ENCODE data around the gene AMBRA1. TPM values are rescaled to one million over a fixed set of nuclear protein-coding genes. Genes with fewer than 3 reads are reported as not detected.
"Not testable (repeated sequence)": the region's sequence is repeated elsewhere in the genome, so short reads cannot be mapped to it uniquely, and the experiment has no call there.

AMBRA1 gene
- total RNA-seq, 1 donor from 2014 or later: 33.7 TPM

DNA sequence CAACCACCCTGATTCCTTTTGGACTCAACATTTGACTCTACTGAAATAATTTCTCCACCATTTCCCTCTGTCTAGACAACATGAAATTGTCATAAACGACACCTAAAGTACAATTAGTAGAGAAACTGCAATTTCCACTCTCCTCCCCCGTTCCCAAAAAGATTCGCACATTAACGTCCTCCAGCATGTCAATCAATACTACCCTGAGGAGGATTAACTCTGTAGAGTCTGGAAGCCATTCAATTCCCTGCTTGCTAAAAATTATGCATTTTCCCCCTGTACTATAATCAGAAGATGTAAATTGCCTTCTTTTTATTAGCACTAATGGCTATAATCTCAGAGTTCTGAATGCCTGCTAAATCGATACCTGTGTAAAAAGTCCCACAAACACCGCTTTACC, 70.5 kb downstream of the AMBRA1 start:
- DNase-seq (ENCODE audit: low spot score) (no peak), ATAC-seq (no peak)
- intact Hi-C loops (cut with DNase I): no loop called here

GRCh38 chr11:46522682-46523281, 71.0 kb downstream of the AMBRA1 start:
- ATAC-seq: no peak
- DNase-seq (ENCODE audit: low spot score): no peak
- intact Hi-C loops (cut with DNase I): no loop called here

DNA sequence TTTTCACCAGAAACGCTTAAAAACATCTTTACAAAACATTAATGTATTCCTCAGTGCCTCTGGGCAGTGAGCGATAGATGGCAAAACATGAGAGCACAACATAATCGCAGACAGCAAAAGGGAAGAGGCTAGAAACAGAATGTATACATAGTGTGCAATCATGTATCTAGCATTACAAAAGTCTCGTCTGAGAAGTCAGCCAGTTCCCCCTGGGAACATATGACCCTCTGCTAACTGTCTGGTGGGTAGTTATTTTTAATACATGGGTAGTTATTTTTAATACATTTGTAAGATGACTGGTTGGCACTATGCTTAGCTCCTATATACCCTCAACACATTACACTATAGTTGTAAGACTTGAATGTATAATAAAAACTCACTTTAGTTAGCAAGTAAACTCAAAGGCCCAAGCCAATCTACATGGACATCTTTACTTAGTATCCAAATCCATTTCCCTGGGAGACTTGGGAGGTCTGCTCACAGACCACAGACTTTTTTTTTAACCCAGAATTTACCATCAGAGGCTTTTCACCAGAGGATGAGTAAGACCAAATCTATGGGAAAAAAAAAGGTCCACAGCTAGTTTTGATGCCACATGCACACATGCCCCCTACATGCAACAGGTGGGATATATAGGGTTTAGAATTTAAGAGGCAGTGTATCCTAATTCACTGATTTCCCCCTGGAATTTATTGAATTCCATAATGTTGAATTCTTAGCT, 71.7 kb downstream of the AMBRA1 start:
- no peak for ATAC-seq
- intact Hi-C loops (cut with DNase I): no loop called here
- no peak for DNase-seq (ENCODE audit: low spot score)

DNA sequence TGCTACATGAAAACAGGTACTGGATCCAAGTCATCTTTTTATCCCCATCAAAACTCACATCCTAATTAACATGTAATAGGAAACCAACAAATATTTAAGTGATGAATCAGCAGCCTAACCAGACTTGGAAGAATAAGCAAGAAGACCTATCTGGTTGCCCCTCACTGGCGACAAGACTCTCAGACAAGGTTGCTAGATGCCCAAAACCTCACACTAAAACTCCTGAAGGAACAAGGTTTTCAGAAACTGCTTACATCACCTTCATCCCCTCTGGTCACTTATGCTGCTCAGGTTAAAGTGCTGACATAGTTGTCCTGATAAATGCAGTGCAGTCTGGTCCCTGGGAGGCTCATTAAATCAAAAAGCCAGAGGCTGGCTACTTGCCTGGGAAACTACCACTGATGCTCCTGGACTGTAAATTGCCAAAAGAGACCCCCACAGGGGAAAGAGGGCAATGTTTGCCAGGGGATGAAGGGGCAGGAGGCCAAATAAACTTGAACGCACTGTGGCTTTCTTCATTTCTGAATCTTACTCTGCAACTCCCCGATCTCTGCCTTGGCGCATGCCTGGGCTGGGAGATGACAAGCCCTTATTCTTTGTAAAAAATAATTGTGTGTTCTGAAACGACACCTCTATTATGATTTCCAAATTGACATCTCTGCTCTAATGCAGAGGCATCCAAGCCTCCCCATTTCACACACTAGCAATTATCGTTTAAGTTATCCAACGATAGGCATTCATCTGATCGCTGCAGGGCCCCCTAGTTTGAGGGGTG, 72.7 kb downstream of the AMBRA1 start:
- DNase-seq (ENCODE audit: low spot score) (no peak), ATAC-seq (no peak)
- intact Hi-C loops (cut with DNase I): no loop called here

DNA sequence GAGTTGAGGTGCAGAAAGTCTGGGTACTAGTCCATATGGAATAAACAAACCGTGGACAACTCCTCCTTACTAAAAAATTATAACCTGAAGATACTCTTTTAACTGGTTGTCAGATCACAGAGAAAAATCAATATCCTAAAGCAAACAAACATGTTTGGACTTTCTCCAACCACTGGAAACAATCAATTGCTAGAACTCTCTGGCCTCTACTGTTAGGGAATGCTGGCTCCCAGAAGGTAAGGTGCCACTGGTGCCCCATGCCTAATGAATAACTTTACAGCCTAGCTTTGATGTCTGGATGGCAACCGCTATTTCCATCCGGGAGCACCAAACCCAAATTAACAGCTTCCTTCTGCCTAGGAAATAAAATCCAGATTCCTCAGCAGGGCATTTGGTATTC, 74.5 kb downstream of the AMBRA1 start:
- ATAC-seq (no peak), DNase-seq (ENCODE audit: low spot score) (no peak)
- intact Hi-C loops (cut with DNase I): no loop called here

DNA sequence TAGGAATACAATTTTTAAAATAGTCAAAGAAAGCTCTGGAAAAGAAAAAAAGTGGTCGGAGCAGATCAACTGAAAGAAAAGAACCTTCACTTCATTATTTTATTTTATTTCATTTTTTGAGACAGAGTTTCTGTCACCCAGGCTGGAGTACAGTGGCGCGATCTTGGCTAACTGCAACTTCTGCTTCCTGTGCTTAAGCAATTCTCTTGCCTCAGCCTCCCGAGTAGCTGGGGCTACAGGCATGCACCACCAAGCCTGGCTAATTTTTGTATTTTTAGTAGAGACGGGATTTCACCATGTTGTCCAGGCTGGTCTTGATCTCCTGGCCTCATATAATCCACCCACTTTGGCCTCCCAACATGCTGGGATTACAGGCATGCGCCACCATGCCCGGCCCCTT, 74.9 kb downstream of the AMBRA1 start:
- intact Hi-C loops (cut with DNase I); DNase-seq (ENCODE audit: low spot score); ATAC-seq: not testable (repeated sequence)

- no peak for ATAC-seq
- intact Hi-C loops (cut with DNase I): no loop called here
- no peak for DNase-seq (ENCODE audit: low spot score)
These were observed 79.5 kb downstream of the AMBRA1 start for GRCh38 chr11:46514370-46514769.

DNA sequence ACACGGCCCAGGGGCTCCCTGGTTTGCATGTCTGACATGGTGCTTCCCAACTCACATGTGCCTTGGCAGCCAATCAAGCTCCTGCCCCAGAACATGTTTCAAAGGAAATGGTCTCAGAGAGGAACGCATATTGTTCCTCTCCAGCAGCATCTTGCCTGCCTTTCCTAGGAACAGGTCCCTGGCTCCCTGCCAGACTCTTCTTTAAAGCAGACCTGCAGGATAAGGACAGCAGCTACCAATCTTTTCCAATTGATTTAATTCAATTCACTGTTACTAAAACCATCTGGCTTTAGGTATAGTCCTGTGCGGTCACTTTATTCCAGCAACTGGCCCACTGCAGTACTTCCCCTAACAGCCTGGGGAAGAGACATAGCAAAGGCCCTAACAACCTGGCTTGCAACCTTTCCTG, 79.9 kb downstream of the AMBRA1 start:
- DNase-seq (ENCODE audit: low spot score) (peak; percentile 63), ATAC-seq (peak; percentile 15)
- intact Hi-C loops (cut with DNase I): no loop called here

- intact Hi-C loops (cut with DNase I): no loop called here
These were observed 81.5 kb downstream of the AMBRA1 start for GRCh38 chr11:46512261-46512881.

DNA sequence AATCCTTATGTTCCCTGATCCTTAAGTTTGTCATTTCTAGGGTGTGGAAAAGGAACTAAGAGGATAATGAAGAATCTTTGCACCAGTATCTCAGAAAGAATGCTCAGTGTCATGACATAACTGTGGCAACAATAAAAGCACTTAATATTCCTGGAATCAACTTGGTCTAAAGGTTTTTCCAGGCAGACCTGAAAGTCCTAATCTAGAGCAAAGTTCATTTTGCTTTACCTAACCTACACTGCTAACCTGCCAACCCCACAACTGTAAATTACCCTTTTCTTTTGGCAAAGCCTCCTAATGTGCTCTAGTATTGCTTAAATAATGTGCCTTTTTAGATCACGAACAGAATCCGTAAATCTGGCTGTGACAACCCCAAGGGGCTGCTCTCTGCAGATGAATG, 82.5 kb downstream of the AMBRA1 start:
- intact Hi-C loops (cut with DNase I): no loop called here
- no peak for DNase-seq (ENCODE audit: low spot score)
- ATAC-seq: no peak

More at GRCh38 chr11:46512261-46512881, 81.5 kb downstream of the AMBRA1 start:
- no peak for ATAC-seq
- DNase-seq (ENCODE audit: low spot score): no peak

DNA sequence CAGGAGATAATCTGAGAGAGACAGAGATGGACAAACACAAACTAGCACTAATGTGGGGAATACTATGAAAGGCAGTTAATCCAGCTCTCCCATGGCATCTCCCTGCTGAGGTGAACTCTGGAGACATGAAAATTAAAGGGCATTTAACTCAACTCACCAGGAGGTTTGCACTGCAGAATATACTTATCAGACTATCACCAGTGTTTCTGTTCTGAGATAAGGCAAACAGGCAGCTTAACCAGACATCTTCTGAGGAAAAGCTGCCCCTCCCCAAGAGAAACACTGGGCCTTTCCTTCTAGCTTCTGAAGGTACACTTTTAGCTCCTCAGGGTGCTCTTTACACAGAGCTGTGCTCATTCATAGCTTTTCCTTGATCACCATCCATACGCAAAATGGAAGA, 85.5 kb downstream of the AMBRA1 start:
- DNase-seq (ENCODE audit: low spot score) (no peak), ATAC-seq (no peak)
- intact Hi-C loops (cut with DNase I): no loop called here

DNA sequence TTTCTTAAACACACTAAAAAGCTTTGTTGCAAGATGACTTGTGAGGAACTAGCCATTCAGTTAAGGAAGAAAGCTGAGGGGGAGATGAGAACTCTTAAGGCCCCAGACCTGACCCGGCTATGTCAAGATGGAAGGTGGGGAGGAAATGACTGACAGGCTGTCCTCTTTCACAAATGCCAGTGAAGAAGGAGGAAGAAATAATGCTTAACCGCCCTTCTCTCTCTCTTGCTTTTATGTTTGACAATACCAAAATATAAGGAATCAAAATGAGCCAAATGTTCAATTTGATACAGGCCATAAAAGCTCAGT, 87.4 kb downstream of the AMBRA1 start:
- intact Hi-C loops (cut with DNase I): no loop called here
- no peak for ATAC-seq
- no peak for DNase-seq (ENCODE audit: low spot score)

DNA sequence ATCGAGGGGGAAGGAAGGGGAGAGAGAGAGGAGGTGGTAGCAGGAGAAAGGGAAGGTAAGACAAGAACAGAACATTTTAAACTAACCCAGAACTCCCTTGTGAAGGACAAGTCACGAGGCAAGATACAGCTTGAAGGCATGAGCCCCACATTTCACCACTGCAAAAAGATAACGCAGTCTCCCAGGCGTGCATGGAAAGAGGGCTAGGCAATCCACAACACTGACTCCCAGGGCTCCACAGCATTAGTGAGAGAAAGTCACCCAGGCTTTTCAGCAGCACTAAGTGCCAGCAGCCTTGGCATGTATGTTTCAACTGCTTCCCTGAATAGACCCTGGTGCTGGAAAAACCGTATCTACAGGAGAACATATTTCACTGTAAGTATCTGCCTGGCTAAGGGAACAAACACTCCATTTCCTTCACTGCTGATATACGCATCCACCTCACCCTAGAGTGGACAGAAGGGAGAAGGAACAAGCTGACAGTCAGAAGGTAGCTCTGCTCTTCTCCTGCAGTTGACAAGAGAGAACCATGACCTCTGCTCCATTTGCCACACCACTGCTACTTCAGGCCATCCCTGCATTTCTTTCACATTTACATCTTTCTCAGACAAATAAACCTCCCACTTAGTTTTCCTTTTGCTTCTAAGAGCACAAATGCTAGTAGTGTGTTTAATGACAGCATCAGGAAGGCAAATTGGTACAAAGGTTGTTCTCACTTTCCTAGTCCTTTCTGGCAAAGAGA, 87.9 kb downstream of the AMBRA1 start:
- DNase-seq (ENCODE audit: low spot score): no peak
- intact Hi-C loops (cut with DNase I): no loop called here
- ATAC-seq: no peak

- intact Hi-C loops (cut with DNase I): no loop called here
- no peak for DNase-seq (ENCODE audit: low spot score)
- ATAC-seq: no peak
These were observed 88.8 kb downstream of the AMBRA1 start for GRCh38 chr11:46504817-46505613.

DNA sequence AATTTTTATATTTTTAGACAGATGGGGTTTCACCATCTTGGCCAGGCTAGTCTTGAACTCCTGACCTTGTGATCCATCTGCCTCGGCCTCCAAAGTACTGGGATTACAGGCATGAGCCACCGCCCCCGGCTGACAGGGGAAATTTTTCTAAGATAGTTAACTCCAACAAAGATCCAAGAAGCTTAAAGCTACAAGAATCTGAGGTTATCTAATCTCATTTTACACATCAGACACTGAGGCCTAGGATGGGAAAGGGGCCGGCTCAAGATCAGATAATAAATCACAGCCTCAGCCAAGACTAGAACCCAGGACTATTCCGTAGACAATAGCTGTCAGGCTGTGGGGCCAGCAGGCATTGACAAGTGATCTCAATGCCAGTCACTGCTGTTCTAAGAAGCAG, 94.0 kb downstream of the AMBRA1 start:
- DNase-seq (ENCODE audit: low spot score): no peak
- ATAC-seq: no peak
- intact Hi-C loops (cut with DNase I): loop anchor here (5.0 kb wide), 1 partner anchor 1198 kb away; no protein-coding TSS in a partner anchor

GRCh38 chr11:46498968-46499367, 94.9 kb downstream of the AMBRA1 start:
- no peak for DNase-seq (ENCODE audit: low spot score)
- ATAC-seq: no peak
- intact Hi-C loops (cut with DNase I): loop anchor here (5.0 kb wide), 1 partner anchor 1197 kb away; no protein-coding TSS in a partner anchor

DNA sequence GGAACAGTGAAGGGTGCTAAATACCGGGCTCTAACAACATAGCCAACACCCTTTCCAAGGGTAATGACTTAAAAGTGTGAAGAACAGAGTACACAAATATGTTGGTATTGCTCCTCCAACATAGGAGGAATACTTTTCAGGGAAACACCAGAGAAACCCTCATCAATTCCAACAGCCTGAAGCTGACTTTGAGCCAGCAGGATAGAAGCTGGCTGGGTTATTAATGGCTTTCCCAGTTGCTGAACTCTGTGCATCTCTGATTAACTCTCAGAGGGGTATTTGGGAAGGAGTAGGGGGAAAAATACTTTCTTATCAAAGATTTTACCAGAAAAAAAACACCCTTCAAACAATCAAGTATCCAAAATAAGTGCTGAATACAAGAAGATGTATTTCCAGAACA, 95.6 kb downstream of the AMBRA1 start:
- DNase-seq (ENCODE audit: low spot score): no peak
- intact Hi-C loops (cut with DNase I): loop anchor here (5.0 kb wide), 1 partner anchor 1196 kb away; no protein-coding TSS in a partner anchor
- no peak for ATAC-seq

- DNase-seq (ENCODE audit: low spot score) (no peak), ATAC-seq (no peak)
- intact Hi-C loops (cut with DNase I): loop anchor here (5.0 kb wide), 1 partner anchor 1195 kb away; no protein-coding TSS in a partner anchor
These were observed 96.3 kb downstream of the AMBRA1 start for GRCh38 chr11:46497498-46497897.
